HG03039 (cell line): Measurements from ENCODE around the gene MYO9B.
"Not testable (repeated sequence)": the region's sequence is repeated elsewhere in the genome, so short reads cannot be mapped to it uniquely, and the experiment has no call there.

Experiments used
- ATAC-seq: cut with Tn5 transposase; IDR thresholded peaks from one replicate; pipeline ENCODE4 v1.9.1; 2021; ENCODE audit warnings: mild to moderate bottlenecking, moderate library complexity; ENCODE audit not compliant: unreplicated experiment

The MYO9B gene

GRCh38 chr19:17090583-17090982, 15.0 kb downstream of the MYO9B start:
- no peak for ATAC-seq

- ATAC-seq = no peak
Measured at GRCh38 chr19:17091758-17092333, 16.3 kb downstream of the MYO9B start.

GRCh38 chr19:17092696-17093095, 17.1 kb downstream of the MYO9B start:
- ATAC-seq = no peak

- ATAC-seq = not testable (repeated sequence)
Measured at GRCh38 chr19:17094694-17095093, 19.1 kb downstream of the MYO9B start.

GRCh38 chr19:17095141-17095919, 19.8 kb downstream of the MYO9B start:
- ATAC-seq = no peak

- no peak for ATAC-seq
Measured at GRCh38 chr19:17097593-17098126, 22.1 kb downstream of the MYO9B start.

GRCh38 chr19:17098326-17098725, 22.7 kb downstream of the MYO9B start:
- ATAC-seq = no peak

GRCh38 chr19:17101686-17102628, 26.4 kb downstream of the MYO9B start:
- ATAC-seq = no peak

GRCh38 chr19:17103177-17103576, 27.6 kb downstream of the MYO9B start:
- no peak for ATAC-seq

- ATAC-seq = no peak
Measured at GRCh38 chr19:17104679-17105078, 29.1 kb downstream of the MYO9B start.

GRCh38 chr19:17105556-17105955, 30.0 kb downstream of the MYO9B start:
- no peak for ATAC-seq

- not testable (repeated sequence) for ATAC-seq
Measured at GRCh38 chr19:17106964-17107363, 31.4 kb downstream of the MYO9B start.

GRCh38 chr19:17107546-17108452, 32.2 kb downstream of the MYO9B start:
- ATAC-seq = no peak

GRCh38 chr19:17108453-17108784, 32.8 kb downstream of the MYO9B start:
- ATAC-seq = no peak

GRCh38 chr19:17109300-17109699, 33.7 kb downstream of the MYO9B start:
- ATAC-seq = no peak

GRCh38 chr19:17109962-17110598, 34.5 kb downstream of the MYO9B start:
- no peak for ATAC-seq

- ATAC-seq = no peak
Measured at GRCh38 chr19:17110599-17110966, 35.0 kb downstream of the MYO9B start.

- ATAC-seq = no peak
Measured at GRCh38 chr19:17111766-17112165, 36.2 kb downstream of the MYO9B start.

- no peak for ATAC-seq
Measured at GRCh38 chr19:17112271-17112670, 36.7 kb downstream of the MYO9B start.

- no peak for ATAC-seq
Measured at GRCh38 chr19:17112700-17113099, 37.1 kb downstream of the MYO9B start.
